Nephron (organoid): ENCODE measurements around the gene TTLL5.

Source experiments
- H3K27ac Mint-ChIP-seq, 3 experiments: 2 replicates each; pipeline ENCODE4 v1.8.0; 2020; ENCODE audit warnings: mixed read lengths in 3 of 3, mild to moderate bottlenecking in 2 of 3, moderate library complexity in 1 of 3
- H3K27me3 Mint-ChIP-seq: 2 replicates; pipeline ENCODE4 v1.8.0; 2021; ENCODE audit warnings: low read depth, mild to moderate bottlenecking, moderate library complexity, mixed read lengths
- H3K36me3 Mint-ChIP-seq: 2 replicates; pipeline ENCODE4 v1.8.0; 2020; ENCODE audit warnings: low read depth, mixed read lengths
- H3K4me1 Mint-ChIP-seq: 2 replicates; pipeline ENCODE4 v1.8.0; 2020; ENCODE audit warnings: mixed read lengths
- H3K4me3 Mint-ChIP-seq, 3 experiments: 2 replicates each; pipeline ENCODE4 v1.8.0; 2020; ENCODE audit warnings: mild to moderate bottlenecking in 3 of 3, mixed read lengths in 3 of 3, moderate library complexity in 2 of 3
- H3K9me3 Mint-ChIP-seq: 2 replicates; pipeline ENCODE4 v1.8.0; 2020; ENCODE audit warnings: mixed read lengths
- CTCF ChIP-seq, 3 experiments: fragments of 200-600 bp; sonication (generic); IDR thresholded peaks; one replicate each; pipeline ENCODE4 v1.5.0; 2021; ENCODE audit warnings: antibody characterized with exemption in 3 of 3; ENCODE audit not compliant: unreplicated experiment in 3 of 3

TTLL5 gene

GRCh38 chr14:75880512-75880911 is 219.5 kb downstream of the TTLL5 start:
- no peak overlapping the region for H3K27ac Mint-ChIP-seq
- no peaks in the 10 kb centered on the region for H3K9me3 Mint-ChIP-seq
- H3K36me3 Mint-ChIP-seq = peaks cover 21% of the 10 kb centered on the region
- H3K4me3 Mint-ChIP-seq = no peak overlapping the region
- no peak for TF ChIP-seq CTCF (IDR thresholded peaks at IDR 0.05; ENCODE audit: unreplicated experiment in 3 of 3)
- H3K4me1 Mint-ChIP-seq = peaks cover 53% of the 10 kb centered on the region
- H3K27me3 Mint-ChIP-seq = peaks cover 3% of the 10 kb centered on the region

- Mint-ChIP-seq H3K36me3 (peaks cover 24% of the 10 kb centered on the region), H3K4me3 (no peak overlapping the region), H3K4me1 (peaks cover 52% of the 10 kb centered on the region), H3K27ac (no peak overlapping the region), H3K27me3 (peaks cover 3% of the 10 kb centered on the region), H3K9me3 (no peaks in the 10 kb centered on the region)
- no peak for TF ChIP-seq CTCF (IDR thresholded peaks at IDR 0.05; ENCODE audit: unreplicated experiment in 3 of 3)
Observed at GRCh38 chr14:75881994-75882393, 220.9 kb downstream of the TTLL5 start.

- peaks cover 2% of the 10 kb centered on the region for H3K9me3 Mint-ChIP-seq
- no peak overlapping the region for H3K4me3 Mint-ChIP-seq
- peaks cover 7% of the 10 kb centered on the region for H3K27me3 Mint-ChIP-seq
- H3K27ac Mint-ChIP-seq = peak overlapping the region; percentile 57 to 91 (median 85)
- H3K4me1 Mint-ChIP-seq = peaks cover 40% of the 10 kb centered on the region
- no peak for TF ChIP-seq CTCF (IDR thresholded peaks at IDR 0.05; ENCODE audit: unreplicated experiment in 3 of 3)
- H3K36me3 Mint-ChIP-seq = peaks cover 40% of the 10 kb centered on the region
Observed at GRCh38 chr14:75884198-75884611, 223.2 kb downstream of the TTLL5 start.

GRCh38 chr14:75885829-75886228 is 224.8 kb downstream of the TTLL5 start:
- peaks cover 2% of the 10 kb centered on the region for H3K9me3 Mint-ChIP-seq
- TF ChIP-seq CTCF (IDR thresholded peaks at IDR 0.05; ENCODE audit: unreplicated experiment in 3 of 3) = no peak
- H3K27me3 Mint-ChIP-seq = peaks cover 5% of the 10 kb centered on the region
- H3K36me3 Mint-ChIP-seq = peaks cover 45% of the 10 kb centered on the region
- H3K4me3 Mint-ChIP-seq = no peak overlapping the region
- peaks cover 39% of the 10 kb centered on the region for H3K4me1 Mint-ChIP-seq
- H3K27ac Mint-ChIP-seq = peak overlapping the region; percentile 65 to 84 (median 68)

GRCh38 chr14:75886636-75887348 is 225.7 kb downstream of the TTLL5 start:
- Mint-ChIP-seq H3K27me3 (peaks cover 4% of the 10 kb centered on the region), H3K4me3 (no peak overlapping the region), H3K27ac (peak overlapping the region; percentile 65 to 84 (median 68)), H3K4me1 (peaks cover 39% of the 10 kb centered on the region), H3K9me3 (peaks cover 4% of the 10 kb centered on the region), H3K36me3 (peaks cover 49% of the 10 kb centered on the region)
- no peak for TF ChIP-seq CTCF (IDR thresholded peaks at IDR 0.05; ENCODE audit: unreplicated experiment in 3 of 3)

- Mint-ChIP-seq H3K27ac (peak overlapping the region in 2 of 3 experiments; percentile 52 to 69), H3K4me1 (peaks cover 27% of the 10 kb centered on the region), H3K9me3 (peaks cover 6% of the 10 kb centered on the region), H3K27me3 (peaks cover 4% of the 10 kb centered on the region), H3K36me3 (peaks cover 39% of the 10 kb centered on the region), H3K4me3 (no peak overlapping the region)
- no peak for TF ChIP-seq CTCF (IDR thresholded peaks at IDR 0.05; ENCODE audit: unreplicated experiment in 3 of 3)
Observed at GRCh38 chr14:75888945-75889344, 227.9 kb downstream of the TTLL5 start.
